Keratinocyte (primary cell): ENCODE data around the gene CC2D2A.

Experiments used
- EZH2 ChIP-seq: IDR thresholded peaks from one replicate; pipeline ENCODE4 v1.6.1; 2012; ENCODE audit warnings: inconsistent platforms, mild to moderate bottlenecking, low read length, moderate library complexity
- TF ChIP-seq, protein P1 (sequence below), 3 experiments: IDR thresholded peaks in 1 of 3; conservative IDR thresholded peaks in 1 of 3; optimal IDR thresholded peaks in 1 of 3; 2 replicates in 2 of 3; 3 replicates in 1 of 3; pipeline versions ENCODE3 to v1.5.1; 2011; ENCODE audit warnings: low read length in 3 of 3, mild to moderate bottlenecking in 3 of 3, moderate library complexity in 2 of 3, control low read depth in 1 of 3, inconsistent platforms in 1 of 3; ENCODE audit not compliant: insufficient read depth in 2 of 3; ENCODE audit errors: extremely low read depth in 1 of 3

GRCh38 chr4:15562623-15563022 lies 92.9 kb downstream of the CC2D2A start:
- TF ChIP-seq, protein P1, sequence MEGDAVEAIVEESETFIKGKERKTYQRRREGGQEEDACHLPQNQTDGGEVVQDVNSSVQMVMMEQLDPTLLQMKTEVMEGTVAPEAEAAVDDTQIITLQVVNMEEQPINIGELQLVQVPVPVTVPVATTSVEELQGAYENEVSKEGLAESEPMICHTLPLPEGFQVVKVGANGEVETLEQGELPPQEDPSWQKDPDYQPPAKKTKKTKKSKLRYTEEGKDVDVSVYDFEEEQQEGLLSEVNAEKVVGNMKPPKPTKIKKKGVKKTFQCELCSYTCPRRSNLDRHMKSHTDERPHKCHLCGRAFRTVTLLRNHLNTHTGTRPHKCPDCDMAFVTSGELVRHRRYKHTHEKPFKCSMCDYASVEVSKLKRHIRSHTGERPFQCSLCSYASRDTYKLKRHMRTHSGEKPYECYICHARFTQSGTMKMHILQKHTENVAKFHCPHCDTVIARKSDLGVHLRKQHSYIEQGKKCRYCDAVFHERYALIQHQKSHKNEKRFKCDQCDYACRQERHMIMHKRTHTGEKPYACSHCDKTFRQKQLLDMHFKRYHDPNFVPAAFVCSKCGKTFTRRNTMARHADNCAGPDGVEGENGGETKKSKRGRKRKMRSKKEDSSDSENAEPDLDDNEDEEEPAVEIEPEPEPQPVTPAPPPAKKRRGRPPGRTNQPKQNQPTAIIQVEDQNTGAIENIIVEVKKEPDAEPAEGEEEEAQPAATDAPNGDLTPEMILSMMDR (optimal IDR thresholded peaks at IDR 0.05 in 1 of 3, IDR thresholded peaks at IDR 0.05 in 1 of 3, conservative IDR thresholded peaks at IDR 0.05 in 1 of 3; ENCODE audit: extremely low read depth in 1 of 3, insufficient read depth in 2 of 3, low read length in 3 of 3), result no peak
- no peak for TF ChIP-seq EZH2
